ENCODE data around the gene KRT5.

DNA sequence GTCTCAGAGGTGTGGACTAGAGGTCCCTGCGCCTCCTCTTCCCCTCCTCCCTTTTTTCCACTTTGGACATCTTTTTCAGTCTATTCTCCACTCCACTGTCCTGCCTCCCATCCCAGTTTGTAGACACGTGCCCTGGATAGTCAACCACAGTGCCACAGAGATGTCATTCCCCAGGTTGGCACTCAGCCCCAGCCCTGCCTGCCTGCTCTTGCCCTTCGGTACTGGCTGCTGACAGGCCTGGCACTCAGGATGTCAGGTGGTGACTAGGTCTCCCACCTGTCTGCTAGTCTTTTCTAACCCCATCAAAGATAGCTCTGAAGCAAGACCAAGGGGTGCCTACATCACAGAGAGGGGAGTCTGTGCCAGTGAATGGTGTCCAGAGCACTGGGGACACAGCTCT is 16.9 kb upstream of the KRT5 start:
- TF ChIP-seq, protein P1, sequence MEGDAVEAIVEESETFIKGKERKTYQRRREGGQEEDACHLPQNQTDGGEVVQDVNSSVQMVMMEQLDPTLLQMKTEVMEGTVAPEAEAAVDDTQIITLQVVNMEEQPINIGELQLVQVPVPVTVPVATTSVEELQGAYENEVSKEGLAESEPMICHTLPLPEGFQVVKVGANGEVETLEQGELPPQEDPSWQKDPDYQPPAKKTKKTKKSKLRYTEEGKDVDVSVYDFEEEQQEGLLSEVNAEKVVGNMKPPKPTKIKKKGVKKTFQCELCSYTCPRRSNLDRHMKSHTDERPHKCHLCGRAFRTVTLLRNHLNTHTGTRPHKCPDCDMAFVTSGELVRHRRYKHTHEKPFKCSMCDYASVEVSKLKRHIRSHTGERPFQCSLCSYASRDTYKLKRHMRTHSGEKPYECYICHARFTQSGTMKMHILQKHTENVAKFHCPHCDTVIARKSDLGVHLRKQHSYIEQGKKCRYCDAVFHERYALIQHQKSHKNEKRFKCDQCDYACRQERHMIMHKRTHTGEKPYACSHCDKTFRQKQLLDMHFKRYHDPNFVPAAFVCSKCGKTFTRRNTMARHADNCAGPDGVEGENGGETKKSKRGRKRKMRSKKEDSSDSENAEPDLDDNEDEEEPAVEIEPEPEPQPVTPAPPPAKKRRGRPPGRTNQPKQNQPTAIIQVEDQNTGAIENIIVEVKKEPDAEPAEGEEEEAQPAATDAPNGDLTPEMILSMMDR (IDR thresholded peaks at IDR 0.05; ENCODE audit: poor library complexity): no peak
- no peak for TF ChIP-seq EZH2 (IDR thresholded peaks at IDR 0.05; ENCODE audit: borderline replicate concordance)
- no peak for TF ChIP-seq EZH2phosphoT487 (IDR thresholded peaks at IDR 0.05; ENCODE audit: low read depth, severe bottlenecking, unreplicated experiment)
